Measurements from ENCODE around the gene GNG2. TPM values are rescaled to one million over a fixed set of nuclear protein-coding genes. Genes with fewer than 3 reads are reported as not detected.
"Not testable (repeated sequence)": the region's sequence is repeated elsewhere in the genome, so short reads cannot be mapped to it uniquely, and the experiment has no call there.

GNG2 gene
- total RNA-seq, 2 donors from 2014 or later = 5.9 to 6.3 TPM

GRCh38 chr14:51894250-51894649, 33.8 kb downstream of the GNG2 start:
- Histone ChIP-seq H3K27me3 (no peaks in the 10 kb centered on the region), H3K9me3 (no peaks in the 10 kb centered on the region), H3K4me3 (no peak overlapping the region), H3K36me3 (no peaks in the 10 kb centered on the region), H3K27ac (no peak overlapping the region), H3K4me1 (no peaks in the 10 kb centered on the region)
- TF ChIP-seq CTCF (IDR thresholded peaks at IDR 0.05) = no peak
- no peak for DNase-seq (ENCODE audit: low spot score)

GRCh38 chr14:51895375-51895774, 35.0 kb downstream of the GNG2 start:
- Histone ChIP-seq H3K36me3 (no peaks in the 10 kb centered on the region), H3K27me3 (no peaks in the 10 kb centered on the region), H3K9me3 (no peaks in the 10 kb centered on the region), H3K4me3 (no peak overlapping the region), H3K4me1 (no peaks in the 10 kb centered on the region), H3K27ac (no peak overlapping the region)
- no peak for TF ChIP-seq CTCF (IDR thresholded peaks at IDR 0.05)
- no peak for DNase-seq (ENCODE audit: low spot score)

- Histone ChIP-seq H3K9me3 (no peaks in the 10 kb centered on the region), H3K4me3 (no peak overlapping the region), H3K4me1 (no peaks in the 10 kb centered on the region), H3K36me3 (no peaks in the 10 kb centered on the region), H3K27ac (no peak overlapping the region), H3K27me3 (no peaks in the 10 kb centered on the region)
- no peak for DNase-seq (ENCODE audit: low spot score)
- TF ChIP-seq CTCF (IDR thresholded peaks at IDR 0.05) = no peak
Observed at GRCh38 chr14:51897791-51898355, 37.5 kb downstream of the GNG2 start.

GRCh38 chr14:51901475-51902024, 41.1 kb downstream of the GNG2 start:
- H3K36me3 ChIP-seq = no peaks in the 10 kb centered on the region
- no peaks in the 10 kb centered on the region for H3K27me3 ChIP-seq
- no peak for DNase-seq (ENCODE audit: low spot score)
- H3K4me3 ChIP-seq = no peak overlapping the region
- TF ChIP-seq CTCF (IDR thresholded peaks at IDR 0.05) = no peak
- no peaks in the 10 kb centered on the region for H3K9me3 ChIP-seq
- H3K4me1 ChIP-seq = no peaks in the 10 kb centered on the region
- H3K27ac ChIP-seq = no peak overlapping the region

GRCh38 chr14:51905656-51906121, 45.3 kb downstream of the GNG2 start:
- H3K4me1 ChIP-seq; H3K27ac ChIP-seq; H3K36me3 ChIP-seq; H3K27me3 ChIP-seq; H3K4me3 ChIP-seq; DNase-seq (ENCODE audit: low spot score); H3K9me3 ChIP-seq: not testable (repeated sequence)

- H3K27ac ChIP-seq = no peak overlapping the region
- no peaks in the 10 kb centered on the region for H3K27me3 ChIP-seq
- no peaks in the 10 kb centered on the region for H3K36me3 ChIP-seq
- DNase-seq (ENCODE audit: low spot score) = no peak
- H3K4me3 ChIP-seq = no peak overlapping the region
- no peaks in the 10 kb centered on the region for H3K4me1 ChIP-seq
- no peaks in the 10 kb centered on the region for H3K9me3 ChIP-seq
- TF ChIP-seq CTCF (IDR thresholded peaks at IDR 0.05) = no peak
Observed at GRCh38 chr14:51908086-51908485, 47.7 kb downstream of the GNG2 start.

Data from right atrium auricular region (tissue), 2 donors.